ENCODE results near the gene ETFA. TPM values are rescaled to one million over a fixed set of nuclear protein-coding genes. Genes with fewer than 3 reads are reported as not detected.
A peak's percentile ranks its signal among the peaks of the same experiment; 100 is the strongest.

The ETFA gene
- total and polyA plus RNA-seq, 12 donors = 103 to 541 (median 442) TPM

- no peaks in the 10 kb centered on the region for H3K27me3 ChIP-seq
- DNase-seq = no peak
- intact Hi-C loops (cut with DNase I) = no loop called here
- 91 to 96% methylated on average over 13 of the region's 13 CpGs for WGBS, 2 donors
- no peak for TF ChIP-seq CTCF (IDR thresholded peaks at IDR 0.05)
- peaks cover 0 to 29% (median 14%) of the 10 kb centered on the region in 11 donors for H3K9me3 ChIP-seq
- peaks cover 0 to 84% (median 36%) of the 10 kb centered on the region in 9 donors for H3K36me3 ChIP-seq
- peak in 1 of 8 donors; percentile 58 for ATAC-seq
- no peak overlapping the region for H3K27ac ChIP-seq
- H3K4me1 ChIP-seq = no peaks in the 10 kb centered on the region
- H3K4me3 ChIP-seq = no peak overlapping the region
Measured at GRCh38 chr15:76259392-76259791, 51.9 kb downstream of the ETFA start.

- 70 to 96% methylated on average over 3 of the region's 3 CpGs for WGBS, 2 donors
- Histone ChIP-seq H3K9me3 (peaks cover 0 to 26% (median 9%) of the 10 kb centered on the region in 11 donors), H3K27me3 (no peaks in the 10 kb centered on the region), H3K36me3 (peaks cover 0 to 78% (median 28%) of the 10 kb centered on the region in 9 donors), H3K27ac (no peak overlapping the region), H3K4me1 (peaks cover 0 to 7% (median 0%) of the 10 kb centered on the region in 9 donors), H3K4me3 (no peak overlapping the region)
- intact Hi-C loops (cut with DNase I) = no loop called here
- TF ChIP-seq CTCF (IDR thresholded peaks at IDR 0.05) = no peak
- DNase-seq (no peak), ATAC-seq (no peak)
Measured at GRCh38 chr15:76258460-76258859, 52.8 kb downstream of the ETFA start.

GRCh38 chr15:76253691-76254473 lies 57.4 kb downstream of the ETFA start:
- peaks cover 0 to 13% (median 0%) of the 10 kb centered on the region in 9 donors for H3K4me1 ChIP-seq
- H3K9me3 ChIP-seq = peaks cover 0 to 10% (median 0%) of the 10 kb centered on the region in 11 donors
- no peak overlapping the region for H3K4me3 ChIP-seq
- no peak for ATAC-seq
- TF ChIP-seq CTCF (IDR thresholded peaks at IDR 0.05) = no peak
- WGBS, 2 donors = 65 to 82% methylated on average over 3 of the region's 3 CpGs
- no peaks in the 10 kb centered on the region for H3K27me3 ChIP-seq
- peaks cover 0 to 32% (median under 1%) of the 10 kb centered on the region in 9 donors for H3K36me3 ChIP-seq
- intact Hi-C loops (cut with DNase I) = no loop called here
- H3K27ac ChIP-seq = no peak overlapping the region
- no peak for DNase-seq

- no peaks in the 10 kb centered on the region for H3K27me3 ChIP-seq
- peaks cover 0 to 13% (median 0%) of the 10 kb centered on the region in 9 donors for H3K4me1 ChIP-seq
- intact Hi-C loops (cut with DNase I) = no loop called here
- no peak for ATAC-seq
- H3K4me3 ChIP-seq = no peak overlapping the region
- no peak for DNase-seq
- no peak for TF ChIP-seq CTCF (IDR thresholded peaks at IDR 0.05)
- WGBS, 2 donors = 80 to 86% methylated on average over 2 of the region's 2 CpGs
- H3K36me3 ChIP-seq = peaks cover 0 to 23% (median 0%) of the 10 kb centered on the region in 9 donors
- no peak overlapping the region for H3K27ac ChIP-seq
- peaks cover 0 to 10% (median 0%) of the 10 kb centered on the region in 11 donors for H3K9me3 ChIP-seq
Measured at GRCh38 chr15:76252249-76252648, 59.0 kb downstream of the ETFA start.
